8988T (cell line): ENCODE results near the gene CCDC40.
"Not testable (repeated sequence)": the region's sequence is repeated elsewhere in the genome, so short reads cannot be mapped to it uniquely, and the experiment has no call there.

ENCODE experiments used
- DNase-seq: peaks from one replicate; pipeline ENCODE4 v3.0.0; 2011

CCDC40 gene

DNA sequence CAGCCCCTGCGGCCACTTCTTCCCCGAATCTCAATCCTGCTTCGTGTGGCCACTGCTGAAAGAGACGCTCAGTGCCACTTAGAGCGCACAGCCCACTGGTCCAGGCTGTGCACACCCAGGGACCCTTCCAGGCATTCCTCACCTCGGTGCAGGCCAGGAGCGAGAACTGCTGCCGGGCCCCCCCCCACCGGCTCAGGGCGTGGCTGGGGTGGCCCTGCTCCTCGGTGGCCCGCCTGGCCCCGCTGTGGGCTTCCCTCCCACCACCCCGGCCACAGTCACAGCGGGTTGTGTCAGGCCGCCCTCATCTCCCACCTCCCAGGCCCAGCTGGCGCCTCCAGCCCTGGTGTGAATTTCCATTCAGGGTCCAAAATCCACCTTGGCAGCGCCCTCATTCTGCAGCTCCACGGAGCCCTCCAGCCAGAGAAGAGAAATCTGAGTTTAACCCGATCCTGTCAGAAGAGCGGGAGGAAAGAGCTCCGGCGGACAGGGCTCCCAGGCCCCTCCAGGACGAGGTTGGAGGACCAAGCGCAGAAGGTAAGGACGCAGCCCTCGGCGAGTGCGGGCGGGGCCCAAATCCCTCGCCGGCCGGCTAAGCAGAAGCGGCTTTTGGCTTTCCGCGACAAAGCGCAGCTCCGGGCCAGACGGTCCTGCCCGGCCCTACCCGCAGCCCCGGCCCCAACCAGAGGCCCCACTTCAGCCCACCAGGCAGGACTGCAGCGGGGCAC lies 12.8 kb upstream of the CCDC40 start:
- DNase-seq = no peak

DNA sequence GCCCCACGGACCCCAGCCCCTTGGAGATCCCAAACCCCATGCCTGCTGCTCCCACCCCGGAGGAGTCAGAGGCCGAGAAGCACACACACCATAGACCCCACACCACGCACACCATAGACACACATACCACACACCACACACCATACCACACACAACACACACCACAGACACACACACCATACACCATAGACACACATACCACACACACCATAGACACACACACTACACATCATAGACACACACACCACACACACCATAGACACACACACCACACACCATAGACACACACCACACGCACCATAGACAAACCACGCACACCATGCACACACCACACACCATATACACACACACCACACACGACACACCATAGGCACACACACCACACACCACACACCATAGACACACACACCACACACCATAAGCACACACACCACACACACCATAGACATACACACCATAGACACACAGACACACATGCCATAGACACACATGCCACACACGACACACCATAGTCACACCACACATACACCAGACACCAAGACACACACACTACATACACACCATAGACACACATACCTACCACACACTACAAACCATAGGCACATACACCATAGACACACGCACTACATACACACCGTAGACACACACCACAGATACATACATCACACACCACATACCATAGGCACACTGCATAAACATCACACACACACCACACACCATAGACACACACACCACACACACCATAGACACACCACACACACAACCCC lies 12.1 kb upstream of the CCDC40 start:
- no peak for DNase-seq

DNA sequence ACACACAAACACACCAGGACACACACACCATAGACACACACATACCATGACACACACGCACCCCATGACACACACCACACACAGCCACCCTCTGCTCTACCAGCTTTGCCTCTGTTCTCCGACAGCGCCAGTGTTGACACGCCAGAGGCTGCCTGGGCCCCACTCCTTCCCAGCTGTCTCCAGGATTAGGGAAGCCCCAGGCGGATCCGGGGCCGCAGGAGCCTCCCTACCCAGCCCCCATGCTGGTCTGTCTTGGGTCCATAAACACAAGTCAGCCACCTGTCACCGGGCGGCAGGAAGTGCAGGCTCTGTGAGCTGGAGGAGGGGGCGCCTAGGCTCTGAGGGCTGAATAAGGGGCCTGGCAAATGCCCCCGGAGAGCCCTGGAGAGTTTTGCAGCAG lies 11.3 kb upstream of the CCDC40 start:
- DNase-seq = no peak

DNA sequence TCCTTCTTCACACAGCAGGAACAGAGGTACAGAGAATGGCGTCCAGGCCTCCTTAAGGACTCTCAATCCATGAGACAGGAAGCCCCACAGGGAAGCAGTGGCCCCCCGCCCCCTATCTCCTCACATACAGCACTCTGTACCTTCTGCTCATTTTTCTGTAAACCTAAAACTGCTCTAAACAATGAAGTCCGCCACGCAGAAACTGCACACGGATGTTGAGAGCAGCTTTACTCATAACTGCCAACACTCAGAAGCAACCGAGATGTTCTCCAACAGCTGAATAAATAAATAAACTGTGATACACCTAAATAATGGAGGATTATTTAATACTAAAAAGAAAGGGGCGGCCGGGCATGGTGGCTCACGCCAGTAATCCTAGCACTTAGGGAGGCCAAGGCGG lies 10.6 kb upstream of the CCDC40 start:
- no peak for DNase-seq

DNA sequence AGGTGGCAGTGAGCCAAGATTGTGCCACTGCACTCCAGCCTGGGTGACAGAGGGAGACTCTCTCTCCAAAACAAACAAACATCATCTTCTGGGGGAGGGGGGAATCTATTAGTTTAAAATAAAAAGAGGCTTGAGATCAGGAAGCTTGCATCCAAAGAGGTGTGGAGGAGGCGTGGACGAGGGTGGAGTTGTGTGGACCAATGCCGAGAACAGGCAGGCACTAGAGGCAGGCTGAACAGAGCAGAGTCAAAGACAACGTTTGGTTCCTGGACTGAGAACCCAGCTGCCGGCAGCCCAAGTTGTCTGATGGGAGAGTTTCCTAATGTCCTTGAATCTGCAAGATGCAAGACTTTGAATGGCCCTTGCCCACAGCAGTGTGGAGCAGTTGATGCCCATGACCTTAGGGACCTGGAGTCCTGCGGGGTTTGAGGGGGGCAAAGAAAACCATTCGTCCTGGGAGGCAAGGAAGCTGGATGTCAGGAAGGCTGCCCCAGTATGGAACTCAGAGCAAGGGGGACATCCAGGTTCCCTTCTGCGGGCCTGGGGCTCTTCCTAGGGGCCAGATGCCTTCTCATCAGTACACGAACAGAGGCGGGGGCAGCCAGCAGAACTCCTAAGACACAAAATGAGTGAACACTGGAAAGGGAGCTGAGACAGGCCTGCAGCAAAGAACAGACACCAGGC lies 9.9 kb upstream of the CCDC40 start:
- DNase-seq = no peak

DNA sequence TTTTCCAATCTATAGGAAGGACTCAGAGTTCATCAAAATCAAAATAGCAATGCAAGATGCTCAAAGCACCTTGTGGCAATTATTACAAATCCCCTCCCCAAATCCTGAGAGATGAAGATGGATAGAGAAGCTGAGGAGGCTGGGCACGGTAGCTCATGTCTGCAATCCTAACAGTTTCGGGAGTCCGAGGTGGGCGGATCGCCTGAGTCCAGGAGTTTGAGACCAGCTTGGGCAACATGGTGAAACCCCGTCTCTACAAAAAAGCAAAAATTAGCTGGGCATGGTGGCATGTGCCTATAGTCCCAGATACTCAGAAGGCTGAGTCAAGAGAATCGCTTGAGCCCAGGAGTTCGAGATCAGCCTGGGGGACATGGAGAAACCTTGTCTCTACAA lies 9.4 kb upstream of the CCDC40 start:
- no peak for DNase-seq

DNA sequence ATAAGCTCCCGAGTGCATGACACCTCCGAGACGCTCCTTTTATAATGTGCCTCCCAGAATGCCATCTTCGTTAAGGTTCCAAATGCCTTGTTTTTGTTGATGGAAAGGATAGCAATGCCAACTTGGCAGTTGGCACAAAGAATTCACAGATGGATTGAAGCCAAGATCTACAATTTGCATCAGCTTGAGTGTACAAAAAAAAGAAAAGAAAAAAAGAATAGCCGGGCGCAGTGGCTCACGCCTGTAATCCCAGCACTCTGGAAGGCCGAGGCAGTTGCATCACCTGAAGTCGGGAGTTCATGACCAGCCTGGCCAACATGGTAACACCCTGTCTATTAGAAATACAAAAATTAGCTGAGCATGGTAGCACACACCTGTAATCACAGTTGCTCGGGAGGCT lies 8.4 kb upstream of the CCDC40 start:
- DNase-seq = no peak

DNA sequence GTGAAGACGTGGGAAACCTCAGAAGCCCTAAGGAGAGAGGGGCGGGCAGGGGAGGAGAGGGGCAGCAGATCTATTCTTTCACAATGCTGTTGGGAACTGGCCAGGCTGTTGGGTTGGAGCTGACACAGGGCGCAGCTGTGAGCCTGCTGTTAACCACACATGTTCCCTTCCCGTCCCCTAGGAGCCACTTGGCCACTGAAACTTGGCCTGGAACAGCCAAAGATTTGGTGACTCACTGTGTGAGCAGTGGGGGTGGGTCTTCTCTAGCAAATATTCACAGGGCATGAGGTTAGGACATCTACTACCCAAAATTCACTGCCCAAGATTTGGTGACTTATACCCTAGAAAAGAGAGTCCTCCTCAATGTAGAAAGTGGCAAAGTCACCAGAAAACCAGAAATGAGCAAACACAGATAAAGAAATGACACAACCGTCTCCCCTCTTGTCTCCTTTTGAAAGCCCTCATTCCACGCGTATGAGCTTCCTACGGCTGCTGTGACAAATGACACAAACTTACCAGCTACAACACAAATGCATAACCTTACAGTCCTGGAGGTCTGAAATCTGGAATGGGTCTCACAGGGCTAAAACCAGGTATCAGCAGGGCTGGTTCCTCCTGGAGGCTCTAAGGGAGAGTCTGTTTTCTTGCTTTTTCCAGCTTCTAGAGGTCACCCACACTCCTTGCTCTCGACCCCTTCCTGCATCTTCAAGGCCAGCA lies 7.0 kb upstream of the CCDC40 start:
- DNase-seq = no peak

DNA sequence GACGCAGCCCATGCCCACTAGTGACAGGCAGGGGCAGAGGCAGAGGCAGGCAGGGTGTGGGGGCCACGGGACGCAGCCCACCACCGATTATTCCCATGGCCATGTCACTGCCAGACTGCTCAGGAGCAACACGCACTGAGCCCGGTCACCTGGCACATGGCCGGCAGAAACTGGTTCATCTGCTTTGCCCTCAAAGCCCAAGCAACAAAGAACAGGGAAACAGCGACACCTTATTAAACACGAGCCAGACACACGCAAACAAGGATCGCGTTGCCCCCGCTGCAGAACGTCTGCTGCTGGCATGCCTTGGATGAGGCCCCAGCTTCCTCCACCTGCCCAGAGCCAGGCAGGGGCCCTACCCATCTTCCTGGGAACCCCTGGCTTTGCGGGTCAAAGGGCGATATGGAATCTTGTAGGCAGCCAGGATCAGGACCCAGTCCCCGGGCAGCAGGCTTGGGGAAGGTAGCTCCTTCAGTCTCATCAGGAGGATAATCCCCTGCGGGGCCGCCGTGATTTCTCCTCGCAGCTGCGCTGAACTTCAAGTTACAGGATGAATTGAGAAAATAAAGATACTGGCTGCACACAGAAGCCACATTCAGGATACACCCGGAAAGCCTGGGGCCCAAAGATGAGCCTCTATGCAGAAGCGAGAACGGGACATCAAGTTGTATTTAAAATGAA lies 5.6 kb upstream of the CCDC40 start:
- no peak for DNase-seq

DNA sequence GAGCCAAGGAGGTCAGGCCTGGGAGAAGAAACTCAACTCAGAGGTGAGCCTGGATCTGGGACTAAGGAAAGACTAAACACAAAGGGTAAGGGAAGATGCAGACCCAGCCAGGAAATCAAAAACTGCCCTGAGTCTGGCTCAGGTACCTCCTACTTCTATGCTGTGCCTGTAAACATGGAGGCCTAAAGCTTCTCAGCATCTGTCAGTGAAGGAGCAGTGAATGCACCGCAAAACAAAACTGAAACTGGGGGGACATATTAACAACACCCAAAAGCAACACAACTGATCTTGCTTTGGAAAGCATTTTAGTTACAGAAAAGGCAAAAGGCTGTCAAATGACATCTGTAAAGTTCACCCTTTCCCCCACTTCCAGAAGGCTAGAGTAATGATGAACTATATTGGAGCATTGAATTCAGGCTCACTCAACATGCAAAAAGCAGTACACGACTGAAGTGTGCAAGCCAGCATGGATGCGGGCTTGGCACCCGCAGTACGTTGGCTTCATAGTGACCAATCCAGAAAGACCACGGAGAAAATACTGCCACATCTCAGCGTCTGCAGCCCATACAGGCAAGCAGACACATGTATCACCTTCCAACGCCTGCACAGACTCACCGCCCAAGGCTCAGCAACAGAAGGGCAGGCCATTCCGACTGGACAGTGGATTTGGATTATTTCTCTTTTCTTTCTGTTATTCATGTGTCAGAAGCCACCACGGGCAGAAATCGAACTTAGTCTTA lies 4.6 kb upstream of the CCDC40 start:
- no peak for DNase-seq

DNA sequence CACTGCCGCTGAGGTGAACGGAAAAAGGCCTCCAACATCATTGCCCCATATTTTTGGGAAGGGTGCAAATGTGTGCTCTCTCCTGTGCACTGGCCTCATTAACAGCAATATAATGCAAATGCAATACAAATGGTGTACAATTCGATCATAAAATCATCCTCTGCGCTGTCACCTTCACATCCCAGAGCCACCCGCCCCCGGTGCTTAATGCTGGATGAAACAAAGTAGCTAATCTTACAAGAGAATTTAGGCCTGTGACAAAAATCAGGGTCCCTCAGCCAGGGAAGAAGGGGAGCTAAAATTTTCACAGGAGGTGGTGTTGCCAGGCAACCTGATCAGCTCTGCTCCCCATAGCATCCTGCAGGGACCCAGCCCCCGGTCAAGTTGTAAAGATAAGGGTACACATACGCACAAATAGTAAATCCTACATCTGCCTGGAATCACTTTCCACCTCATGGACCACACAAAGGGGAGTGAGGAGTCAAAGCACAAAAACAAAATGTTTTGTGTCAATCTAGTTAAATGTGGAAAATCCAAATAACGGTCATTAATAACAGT lies 3.7 kb upstream of the CCDC40 start:
- no peak for DNase-seq

DNA sequence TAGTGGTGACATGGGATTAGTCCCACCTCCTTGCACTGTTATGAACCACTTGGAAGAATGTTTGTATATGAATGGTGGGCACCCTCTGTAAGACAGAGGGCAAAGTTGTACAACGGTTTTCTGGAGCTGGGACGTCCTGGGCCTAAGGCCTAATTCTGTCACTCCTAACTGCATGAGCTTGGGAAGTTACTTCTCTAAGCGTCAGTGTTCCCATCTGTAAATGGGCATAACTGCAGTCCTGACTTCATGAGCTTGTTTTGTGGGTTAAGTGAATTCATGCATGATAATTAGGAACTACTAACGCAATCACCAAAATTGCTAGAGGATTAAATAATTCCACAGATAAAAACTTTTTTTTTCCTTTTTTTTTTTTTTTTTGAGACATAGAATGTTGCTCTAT lies 2.6 kb upstream of the CCDC40 start:
- no peak for DNase-seq

DNA sequence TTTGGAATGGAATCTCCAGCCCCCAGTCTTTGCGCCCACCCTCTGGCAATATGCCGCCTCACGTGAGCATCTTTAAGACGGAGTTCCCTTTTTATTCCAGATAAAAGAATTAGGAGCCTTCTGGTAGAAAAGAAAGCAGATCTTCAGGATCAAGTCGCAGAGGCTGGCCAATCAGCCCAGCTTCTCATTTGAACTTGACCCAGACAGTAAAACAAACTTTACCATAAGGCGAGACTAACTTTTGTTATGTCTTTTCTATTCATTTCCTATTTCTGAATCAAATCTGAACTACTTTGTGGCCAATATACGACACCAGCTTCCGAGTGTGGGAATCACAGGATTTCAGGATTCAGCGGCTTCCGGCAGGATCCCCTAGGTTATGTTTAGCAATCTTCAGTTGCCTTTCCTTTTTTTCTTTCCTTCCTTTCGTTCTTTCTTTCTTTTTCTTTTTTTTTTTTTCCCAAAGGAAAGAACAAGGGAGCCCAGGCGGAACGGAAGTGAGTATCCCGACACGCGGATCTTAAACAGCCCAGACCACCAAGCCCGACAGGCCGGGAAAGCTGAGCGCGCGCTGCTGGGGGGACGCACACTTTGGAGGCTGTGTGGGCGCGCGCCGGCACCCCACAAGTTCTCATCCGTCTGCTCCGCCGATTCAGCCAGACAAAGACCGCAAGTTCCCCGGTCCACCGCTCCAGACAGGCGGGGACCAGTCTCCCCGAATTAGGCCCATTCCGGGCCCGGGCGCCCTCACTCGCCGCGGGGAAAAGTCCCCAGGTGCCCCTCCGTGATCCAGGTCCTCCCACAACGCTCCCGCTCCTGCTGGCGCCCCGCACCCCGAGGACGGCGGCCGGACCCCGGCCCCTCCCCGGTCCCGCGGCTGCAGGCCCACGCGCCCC lies 1.4 kb upstream of the CCDC40 start:
- no peak for DNase-seq

DNA sequence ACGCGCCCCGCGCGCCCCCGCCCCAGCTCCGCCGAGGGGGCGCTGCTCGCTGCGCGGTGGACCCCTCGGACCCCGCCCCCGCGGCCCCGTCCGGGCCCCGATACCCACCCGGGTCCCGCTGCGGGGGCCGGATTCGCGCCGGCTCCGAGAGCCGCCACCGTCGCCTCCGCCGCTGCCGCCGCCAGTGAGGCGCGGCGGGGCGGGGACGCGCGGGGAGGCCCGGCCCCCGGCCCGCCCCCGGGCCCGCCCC lies 830 bp upstream of the CCDC40 start, which contains the start of gene TBC1D16:
TBC1D16 (minus strand) TSS at position 186 of the 250 bp plus-strand sequence. CDS start 22,325 bp downstream, outside the sequence.
- DNase-seq = no peak

DNA sequence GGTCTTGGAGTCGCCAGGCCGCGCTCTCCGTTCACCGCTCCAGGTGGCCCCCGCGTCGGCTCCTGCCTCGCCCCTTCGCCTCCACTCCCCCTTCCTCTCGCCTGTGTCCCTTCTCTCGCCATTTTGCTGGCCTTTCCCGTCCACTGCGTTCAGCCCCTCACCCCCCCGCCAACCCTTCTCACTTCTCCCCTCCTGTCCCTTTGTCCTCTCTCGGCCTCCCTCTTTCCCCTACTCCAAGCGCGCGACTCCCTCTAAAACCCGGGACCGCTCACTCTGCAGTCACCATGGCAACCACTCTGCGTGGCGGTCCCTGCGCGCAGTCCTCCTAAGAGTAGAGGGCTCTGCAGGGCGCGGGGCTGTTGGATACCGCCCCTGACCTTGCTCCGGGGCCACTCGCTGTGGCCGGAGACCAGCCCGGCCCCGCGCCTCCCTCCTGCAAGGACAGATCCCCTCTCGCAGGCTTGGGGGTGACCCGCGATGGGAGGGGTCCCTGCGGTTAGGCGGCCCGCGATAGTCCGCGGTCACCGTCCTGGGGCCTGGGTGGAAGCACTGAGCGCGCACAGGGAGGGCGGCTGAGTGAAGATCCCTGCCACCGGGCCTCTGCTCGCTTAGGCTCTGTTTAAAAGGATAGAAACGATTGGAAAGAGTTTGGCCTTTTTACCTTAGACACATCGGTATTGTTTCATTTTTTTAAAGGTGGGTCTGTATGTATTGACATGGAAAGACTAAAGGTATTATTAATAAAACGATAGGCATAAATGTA lies 454 bp downstream of the CCDC40 start:
- no peak for DNase-seq

DNA sequence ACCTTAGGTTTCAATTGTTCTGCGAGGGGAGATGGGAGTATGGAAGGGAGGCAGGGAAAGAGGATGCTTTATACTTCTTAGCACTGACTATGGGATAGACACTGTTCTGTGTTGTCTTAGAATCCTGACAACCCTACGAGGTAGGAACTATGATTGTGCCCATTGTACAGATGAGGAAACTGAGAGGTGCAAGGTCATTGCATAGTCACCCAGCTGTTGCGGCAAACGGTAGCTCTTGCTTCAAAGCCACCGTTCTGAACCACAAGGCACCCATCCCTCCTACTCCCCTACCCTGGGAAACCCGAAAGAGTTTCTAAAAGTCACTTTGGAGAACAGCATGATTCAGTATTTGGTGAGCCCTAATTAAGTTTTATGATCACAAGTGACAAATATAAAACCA lies 7.5 kb downstream of the CCDC40 start:
- DNase-seq = no peak

DNA sequence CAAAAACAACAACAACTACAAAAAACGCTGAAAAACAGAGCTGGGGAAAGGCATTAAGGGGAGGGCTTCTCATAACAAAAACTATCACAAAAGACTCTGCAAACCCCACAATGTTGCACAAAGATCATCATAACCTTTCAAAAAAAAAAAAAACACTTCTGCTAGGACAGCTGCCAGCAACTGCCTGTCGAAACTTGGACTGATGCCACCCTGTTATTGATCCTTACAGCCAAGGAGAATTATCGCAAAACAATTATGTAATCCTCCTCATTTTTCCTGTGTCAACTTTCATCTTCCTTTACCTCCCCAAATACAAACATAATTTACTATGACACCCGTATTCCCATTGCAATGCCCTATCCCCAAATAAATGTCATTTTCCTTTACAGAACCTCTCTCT lies 9.3 kb downstream of the CCDC40 start:
- DNase-seq = no peak

DNA sequence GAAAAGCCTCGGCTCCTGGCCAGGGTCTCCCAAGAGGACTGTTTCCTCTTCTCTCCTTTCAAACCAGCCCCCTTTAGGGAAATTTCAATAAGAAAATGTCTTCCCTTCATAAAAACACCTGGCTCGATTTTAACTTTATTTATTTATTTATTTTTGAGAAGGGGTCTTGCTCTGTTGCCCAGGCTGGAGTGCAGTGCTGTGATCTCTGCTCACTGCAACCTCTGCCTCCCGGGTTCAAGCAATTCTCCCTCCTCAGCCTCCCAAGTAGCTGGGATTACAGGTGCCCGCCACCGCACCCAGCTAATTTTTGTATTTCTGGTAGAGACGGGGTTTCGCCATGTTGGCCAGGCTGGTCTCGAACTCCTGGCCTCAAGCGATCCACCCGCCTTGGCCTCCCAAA lies 10.3 kb downstream of the CCDC40 start:
- DNase-seq = not testable (repeated sequence)

DNA sequence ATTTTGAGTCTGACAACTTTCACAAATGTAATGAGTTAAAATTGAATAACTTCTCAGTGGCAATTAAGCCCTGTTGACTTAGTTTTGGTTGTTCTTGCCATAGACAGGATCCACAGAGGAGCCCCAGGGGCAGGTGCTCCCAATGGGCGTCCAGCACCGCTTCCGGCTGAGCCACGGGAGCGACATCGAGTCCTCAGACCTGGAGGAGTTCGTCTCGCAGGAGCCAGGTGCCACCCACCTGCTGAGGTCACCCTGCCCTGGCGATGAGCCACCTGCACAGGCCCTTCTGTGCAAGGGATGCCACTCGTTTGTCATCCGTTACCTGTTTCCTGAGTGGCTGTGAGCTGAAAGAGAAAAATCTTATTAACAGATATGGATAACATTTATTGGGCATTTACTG lies 10.7 kb downstream of the CCDC40 start:
- DNase-seq = no peak

DNA sequence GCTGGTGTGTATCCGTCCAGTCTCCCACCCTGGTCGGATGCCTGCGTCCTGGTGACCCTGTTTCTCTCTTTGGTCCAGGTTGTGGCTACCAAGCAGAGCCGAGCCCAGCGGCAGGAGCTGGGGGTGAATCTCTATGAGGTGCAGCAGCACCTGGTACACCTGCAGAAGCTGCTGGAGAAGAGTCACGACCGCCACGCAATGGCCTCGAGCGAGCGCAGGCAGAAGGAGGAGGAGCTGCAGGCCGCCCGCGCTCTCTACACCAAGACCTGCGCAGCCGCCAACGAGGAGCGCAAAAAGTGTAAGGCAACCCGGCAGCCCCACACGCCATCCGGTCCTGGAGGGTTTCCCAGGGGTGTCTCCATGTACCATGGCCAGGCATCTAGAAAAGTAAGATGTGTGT lies 13.5 kb downstream of the CCDC40 start:
- no peak for DNase-seq
